ENCODE measurements around the gene FANCE. TPM values are rescaled to one million over a fixed set of nuclear protein-coding genes. Genes with fewer than 3 reads are reported as not detected.
"Not testable (repeated sequence)": the region's sequence is repeated elsewhere in the genome, so short reads cannot be mapped to it uniquely, and the experiment has no call there.

The FANCE gene
- total RNA-seq, 1 donor from 2014 or later, result 1.1 TPM

- DNase-seq (ENCODE audit: low spot score) (no peak), ATAC-seq (peak; percentile 76)
These were observed 44.1 kb downstream of the FANCE start for GRCh38 chr6:35496036-35496840.

DNA sequence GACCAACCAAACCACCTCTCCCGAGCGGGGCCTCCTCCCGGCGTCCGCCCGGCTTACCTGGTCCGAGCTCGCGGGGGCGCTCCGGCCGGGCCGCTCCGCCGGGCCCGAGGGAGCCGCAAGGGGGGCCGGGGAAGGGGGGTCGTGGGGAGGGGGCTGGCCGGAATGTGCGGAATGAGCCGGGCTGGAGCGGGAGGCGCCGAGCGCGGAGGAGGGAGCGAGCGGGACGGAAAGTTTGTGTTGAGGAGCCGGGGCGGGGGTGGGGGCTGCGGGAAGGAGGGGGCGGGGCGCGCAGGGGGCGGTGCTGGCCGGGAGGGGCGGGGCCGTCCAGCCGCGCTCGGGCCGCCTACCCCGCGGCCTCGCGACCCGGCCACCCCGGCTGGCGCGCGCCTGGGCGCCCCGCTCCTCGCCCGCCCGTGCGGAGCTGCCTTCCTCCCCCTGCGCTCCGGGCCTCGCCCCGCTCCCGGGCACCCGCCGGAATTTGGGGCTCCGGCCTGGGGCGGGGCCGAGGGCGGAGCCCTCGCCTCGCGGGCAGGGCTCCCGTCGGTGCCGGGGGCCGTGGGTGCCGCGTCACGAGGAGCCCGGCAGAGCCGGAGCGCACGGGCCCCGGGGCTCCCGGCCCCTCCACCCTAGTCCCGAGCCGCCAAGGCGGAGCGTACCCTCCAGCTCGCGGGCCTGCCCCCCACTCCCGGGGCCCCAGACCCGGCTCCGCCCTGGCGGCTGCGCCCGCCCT lies 44.9 kb downstream of the FANCE start, which contains the start of gene TEAD3:
Gene TEAD3 (minus strand): TSS at position 239 of the 730 bp plus-strand sequence.
- DNase-seq (ENCODE audit: low spot score) (peak; percentile 69), ATAC-seq (peak; percentile 74)

- ATAC-seq, result peak; percentile 11
- DNase-seq (ENCODE audit: low spot score), result no peak
These were observed 45.7 kb downstream of the FANCE start for GRCh38 chr6:35497571-35498421.

DNA sequence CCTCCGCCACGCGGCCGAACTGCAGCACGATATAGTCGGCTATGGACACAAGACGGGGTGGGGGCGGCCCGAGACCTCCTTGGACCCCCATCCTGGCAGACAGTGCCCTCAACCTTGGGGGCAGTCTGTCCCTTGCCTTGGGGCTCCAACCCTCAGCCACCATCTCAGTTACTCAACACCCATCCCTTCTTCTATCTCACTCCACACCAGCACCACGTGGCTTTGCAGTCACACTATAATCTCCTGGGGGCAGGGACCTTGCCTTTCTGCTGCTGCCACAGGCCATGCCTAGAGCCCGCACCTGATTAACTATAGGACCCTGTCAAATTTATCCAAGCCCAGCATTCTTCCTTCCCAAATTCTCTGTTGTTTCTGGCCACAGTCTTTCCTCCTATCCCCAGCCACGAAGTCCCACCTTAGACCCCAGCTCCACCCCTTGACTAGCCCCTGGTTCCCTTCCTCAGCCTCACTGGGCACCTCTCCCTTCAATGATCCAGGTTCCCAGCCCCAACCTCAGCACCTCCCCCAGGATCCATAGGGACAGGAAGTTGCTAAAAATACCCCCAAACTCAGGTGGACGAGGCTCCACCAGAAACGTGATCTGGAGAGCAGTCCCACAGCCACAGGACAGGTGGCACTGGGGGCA lies 46.4 kb downstream of the FANCE start:
- ATAC-seq, result no peak
- DNase-seq (ENCODE audit: low spot score), result no peak

GRCh38 chr6:35499372-35499771 lies 47.2 kb downstream of the FANCE start:
- DNase-seq (ENCODE audit: low spot score) (no peak), ATAC-seq (no peak)

DNA sequence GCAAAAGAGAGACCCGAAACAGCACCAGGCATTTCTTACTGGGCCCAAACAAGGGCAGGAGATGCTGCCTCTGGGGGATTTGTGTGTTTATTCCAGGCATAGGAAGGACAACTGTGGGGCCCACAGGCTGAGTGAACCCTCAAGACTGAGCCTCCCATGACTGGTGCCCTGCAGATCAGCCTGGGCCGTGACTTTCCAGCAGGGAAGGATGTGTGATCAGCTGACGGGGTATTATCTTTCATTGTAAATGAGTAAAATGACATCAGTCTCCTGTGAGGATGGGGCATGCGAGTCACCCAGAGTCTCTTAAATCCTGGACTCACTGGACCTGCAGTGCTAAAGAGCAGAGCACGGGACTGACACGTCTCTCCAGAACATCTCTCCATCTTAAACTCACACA lies 48.6 kb downstream of the FANCE start:
- no peak for DNase-seq (ENCODE audit: low spot score)
- ATAC-seq, result no peak

DNA sequence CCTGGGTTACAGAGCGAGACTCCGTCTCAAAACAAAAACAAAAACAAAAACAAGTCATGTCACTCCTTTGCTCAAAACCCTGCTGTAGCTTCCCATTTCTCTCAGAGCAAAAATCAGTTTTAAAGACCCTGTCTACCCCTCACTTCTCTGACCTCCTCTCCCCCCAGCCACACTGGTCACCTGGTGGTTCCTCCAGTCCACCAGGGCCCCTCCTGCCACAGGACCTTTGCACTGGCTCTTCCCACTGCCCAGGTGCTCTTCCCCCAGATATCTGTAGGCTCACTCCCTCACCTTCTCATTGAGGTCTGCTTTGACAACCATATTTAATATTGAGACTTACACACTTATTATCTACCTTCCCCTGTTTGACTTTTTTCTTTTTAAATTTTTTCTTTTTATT lies 49.6 kb downstream of the FANCE start:
- ATAC-seq (no peak), DNase-seq (ENCODE audit: low spot score) (no peak)

DNA sequence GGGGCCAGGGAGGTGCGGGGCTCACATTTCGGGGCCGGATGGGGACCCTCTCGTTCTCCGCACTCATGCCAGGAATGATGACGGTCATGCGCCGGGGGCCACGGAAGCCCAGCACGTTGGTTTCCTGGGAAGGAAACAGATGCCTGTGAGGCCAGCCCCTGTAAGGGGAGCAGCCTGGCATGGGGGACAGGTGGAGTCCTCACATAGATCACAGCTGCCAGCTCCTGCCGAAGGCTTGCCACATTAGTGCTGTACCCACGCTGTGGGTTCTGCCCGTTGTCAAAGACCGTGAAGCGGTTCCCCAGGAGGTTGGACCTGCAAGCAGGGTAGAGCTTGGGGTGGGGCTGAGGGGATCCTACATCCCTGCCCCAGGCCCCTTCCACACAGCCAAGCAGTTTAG lies 51.4 kb downstream of the FANCE start:
- no peak for ATAC-seq
- DNase-seq (ENCODE audit: low spot score), result no peak

- no peak for DNase-seq (ENCODE audit: low spot score)
- ATAC-seq, result no peak
These were observed 53.9 kb downstream of the FANCE start for GRCh38 chr6:35505999-35506412.

- ATAC-seq, result no peak
- DNase-seq (ENCODE audit: low spot score), result no peak
These were observed 54.4 kb downstream of the FANCE start for GRCh38 chr6:35506536-35506935.

GRCh38 chr6:35507221-35507620 lies 55.1 kb downstream of the FANCE start:
- DNase-seq (ENCODE audit: low spot score) (no peak), ATAC-seq (no peak)

DNA sequence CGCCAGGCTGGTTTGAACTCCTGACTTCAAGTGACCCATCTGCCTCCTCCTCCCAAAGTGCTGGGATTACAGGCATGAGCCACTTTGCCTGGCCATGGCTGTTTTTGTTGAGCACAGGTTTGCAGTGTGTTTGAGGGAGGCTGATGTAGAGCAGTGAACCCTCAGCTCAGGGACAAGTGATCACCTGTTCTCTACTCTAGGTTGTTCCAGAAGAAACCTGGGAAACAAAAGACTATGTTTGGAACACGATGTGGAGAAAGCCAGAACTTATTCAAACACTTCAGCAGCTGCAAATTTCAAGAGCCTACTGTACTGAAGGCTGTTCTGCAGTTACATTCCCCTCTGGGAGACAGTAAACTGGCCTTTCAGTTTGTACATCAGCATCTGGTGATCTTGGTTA lies 55.9 kb downstream of the FANCE start:
- no peak for ATAC-seq
- DNase-seq (ENCODE audit: low spot score), result no peak

- no peak for ATAC-seq
- no peak for DNase-seq (ENCODE audit: low spot score)
These were observed 56.4 kb downstream of the FANCE start for GRCh38 chr6:35508542-35508941.

- DNase-seq (ENCODE audit: low spot score) (no peak), ATAC-seq (no peak)
These were observed 58.9 kb downstream of the FANCE start for GRCh38 chr6:35510916-35511561.

DNA sequence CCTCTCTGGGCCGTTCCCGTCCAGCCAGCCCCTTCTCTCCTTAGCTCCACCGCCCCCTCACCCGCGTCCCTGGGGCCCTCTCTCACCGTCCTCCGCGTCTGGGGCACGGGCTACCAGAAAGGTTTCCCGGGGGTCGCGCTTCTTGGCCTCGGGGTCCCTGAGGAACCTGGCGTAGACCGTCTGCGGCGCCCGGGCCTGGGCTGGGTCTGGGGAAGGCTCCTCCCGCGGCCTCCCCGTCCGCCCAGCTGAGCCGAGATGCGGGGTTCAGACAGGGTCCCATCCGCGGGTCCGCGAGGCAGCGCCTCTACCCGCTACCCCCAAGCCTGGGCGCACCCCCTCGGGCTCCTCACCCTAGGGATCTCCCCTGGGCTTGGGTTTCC lies 59.4 kb downstream of the FANCE start:
- ATAC-seq (no peak), DNase-seq (ENCODE audit: low spot score) (no peak)

- ATAC-seq, result no peak
- no peak for DNase-seq (ENCODE audit: low spot score)
These were observed 59.9 kb downstream of the FANCE start for GRCh38 chr6:35512006-35512405.

DNA sequence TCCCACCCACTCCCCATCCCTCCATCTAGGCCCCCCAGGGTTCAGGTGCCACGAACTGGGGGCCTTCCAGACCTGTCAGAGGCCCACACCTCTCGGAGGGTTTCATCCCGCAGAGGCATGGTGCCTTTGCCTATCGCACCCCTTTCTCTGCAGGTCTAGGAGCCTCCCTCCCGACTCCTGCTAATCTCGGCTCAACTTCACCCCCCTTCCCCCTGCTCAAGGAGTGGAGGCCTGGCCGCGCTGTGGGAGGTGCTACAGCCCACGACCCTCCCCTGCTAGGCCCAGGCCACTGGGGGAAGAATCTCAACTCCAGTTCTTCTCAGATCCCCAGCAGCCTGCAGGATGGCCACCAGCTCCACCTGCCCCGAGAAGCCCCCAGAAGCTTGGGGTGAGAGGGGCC lies 60.6 kb downstream of the FANCE start, which contains the start of gene TULP1:
Gene TULP1 (minus strand): TSS at position 157 of the 400 bp plus-strand sequence. CDS start 38 bp downstream, at position 119.
- no peak for ATAC-seq
- DNase-seq (ENCODE audit: low spot score), result no peak

DNA sequence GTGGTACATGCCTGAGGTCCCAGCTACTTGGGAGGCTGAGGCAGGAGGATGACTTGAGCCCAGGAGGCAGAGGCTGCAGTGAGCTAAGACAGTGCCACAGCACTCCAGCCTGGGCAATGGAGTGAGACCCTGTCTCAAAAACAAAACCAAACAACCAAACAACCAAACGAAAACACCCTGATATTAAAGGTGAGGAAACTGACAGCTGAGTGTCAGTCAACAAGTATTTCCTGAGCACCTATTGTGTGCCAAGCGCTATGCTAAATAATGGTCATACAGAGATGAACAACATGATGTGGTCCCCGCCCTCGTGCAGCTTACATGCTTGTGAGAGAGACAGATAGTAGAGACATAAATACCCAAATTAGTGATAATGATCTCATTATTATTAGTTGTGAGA lies 62.4 kb downstream of the FANCE start:
- no peak for ATAC-seq
- DNase-seq (ENCODE audit: low spot score), result no peak

DNA sequence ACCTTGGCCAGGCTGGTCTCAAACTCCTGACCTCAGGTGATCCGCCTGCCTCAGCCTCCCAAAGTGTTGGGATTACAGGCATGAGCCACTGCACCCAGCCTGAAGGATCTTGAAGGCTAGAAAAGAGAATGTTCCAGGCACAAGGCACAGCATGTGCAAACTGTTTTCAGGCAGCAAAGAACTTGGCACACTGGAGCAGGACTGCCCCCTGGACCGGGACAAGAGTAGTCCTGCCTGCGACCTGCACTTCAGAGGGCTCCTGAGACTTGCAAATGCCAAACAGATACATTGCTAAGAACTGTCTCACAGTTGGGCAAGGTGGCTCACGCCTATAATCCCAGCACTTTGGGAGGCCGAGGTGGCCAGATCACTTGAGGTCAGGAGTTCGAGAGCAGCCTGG lies 63.8 kb downstream of the FANCE start:
- ATAC-seq; DNase-seq (ENCODE audit: low spot score): not testable (repeated sequence)

Measured in left lobe of liver (tissue), 2 donors.